Body of pancreas (tissue), 4 donors: ENCODE results near the gene CCL4. TPM values are rescaled to one million over a fixed set of nuclear protein-coding genes. Genes with fewer than 3 reads are reported as not detected.
"Not testable (repeated sequence)": the region's sequence is repeated elsewhere in the genome, so short reads cannot be mapped to it uniquely, and the experiment has no call there.

Experiments used
- ATAC-seq: fragments of 150-250 bp; one replicate; pipeline ENCODE4 v1.9.1; 2016
- DNase-seq, 4 donors: peaks; one replicate each; pipeline ENCODE4 v3.0.0-alpha.2; 2019
- H3K27ac ChIP-seq, 4 donors: fragments of 200-600 bp; sonication (generic); 1 replicate in 3 of 4; 2 replicates in 1 of 4; pipeline versions ENCODE4 v1.5.1 to v1.6.1; 2016 to 2019; ENCODE audit warnings: mild to moderate bottlenecking in 1 of 4, mixed read lengths in 1 of 4, moderate library complexity in 1 of 4
- H3K27me3 ChIP-seq, 2 donors: fragments of 200-600 bp; sonication (generic); one replicate each; pipeline ENCODE4 v1.6.0; 2016; ENCODE audit warnings: mild to moderate bottlenecking in 1 of 2
- H3K36me3 ChIP-seq, 2 donors: fragments of 200-600 bp; sonication (generic); replicated peaks in 1 of 2; 2 replicates each; pipeline ENCODE4 v1.5.1; 2016; ENCODE audit warnings: low read depth in 2 of 2; ENCODE audit not compliant: insufficient read depth in 1 of 2
- H3K4me1 ChIP-seq: fragments of 200-600 bp; sonication (generic); one replicate; pipeline ENCODE4 v1.6.0; 2016
- H3K4me3 ChIP-seq, 2 donors: fragments of 200-600 bp; sonication (generic); 1 replicate in 1 of 2; 2 replicates in 1 of 2; pipeline ENCODE4 v1.5.1; 2016 to 2019
- H3K9me3 ChIP-seq, 3 donors: fragments of 200-600 bp; sonication (generic); 1 replicate in 2 of 3; 2 replicates in 1 of 3; pipeline ENCODE4 v1.5.1; 2016
- CTCF ChIP-seq, 7 experiments: fragments of 450-650 bp in 4 of 7; fragments of 200-600 bp in 3 of 7; sonication (generic) in 3 of 7; IDR thresholded peaks; one replicate each; pipeline ENCODE4 v1.5.1; 2016 to 2019; ENCODE audit warnings: antibody characterized with exemption in 7 of 7
- POLR2A ChIP-seq, 3 donors: fragments of 450-650 bp; IDR thresholded peaks; one replicate each; pipeline ENCODE4 v1.6.1; 2016; ENCODE audit warnings: antibody characterized with exemption in 3 of 3, mild to moderate bottlenecking in 2 of 3
- WGBS, 2 donors: methylation state at CpG; one replicate each; pipeline ENCODE4 v1.1.5; 2017; 5-methylcytosine and 5-hydroxymethylcytosine counted together
- intact Hi-C: fragments of 100-400 bp; cut with DNase I; formaldehyde crosslinking; loops from one replicate; pipeline ENCODE4 v1.15.1; 2023
- total RNA-seq, 2 donors: library from RNA; depleted of rRNA; stranded (reverse); fragments of >200 nt; gene quantifications; one replicate each; pipeline ENCODE4 v1.1.0, GENCODE V29; 2016

The CCL4 gene
- total RNA-seq, 2 donors from 2014 or later, result not detected

- no peaks in the 10 kb centered on the region for H3K36me3 ChIP-seq
- no peak for TF ChIP-seq CTCF (IDR thresholded peaks at IDR 0.05)
- TF ChIP-seq POLR2A (IDR thresholded peaks at IDR 0.05), result no peak
- intact Hi-C loops, result loop anchor here (10.0 kb wide), 1 partner anchor 94 kb away; no protein-coding TSS in a partner anchor
- ATAC-seq (no peak), DNase-seq (no peak)
- no peak overlapping the region for H3K4me3 ChIP-seq
- no peaks in the 10 kb centered on the region for H3K4me1 ChIP-seq
- H3K27ac ChIP-seq, result no peak overlapping the region
- no peaks in the 10 kb centered on the region for H3K9me3 ChIP-seq
- no peaks in the 10 kb centered on the region for H3K27me3 ChIP-seq
Observed at GRCh38 chr17:36069136-36069535, 34.5 kb upstream of the CCL4 start.

- Histone ChIP-seq H3K27ac (no peak overlapping the region), H3K27me3 (no peaks in the 10 kb centered on the region), H3K9me3 (no peaks in the 10 kb centered on the region), H3K36me3 (no peaks in the 10 kb centered on the region), H3K4me1 (no peaks in the 10 kb centered on the region), H3K4me3 (no peak overlapping the region)
- TF ChIP-seq POLR2A (IDR thresholded peaks at IDR 0.05) (no peak), CTCF (IDR thresholded peaks at IDR 0.05) (no peak)
- WGBS, 2 donors, result 50 to 64% methylated on average over 2 to 3 of the region's 3 CpGs
- no peak for ATAC-seq
- intact Hi-C loops, result no loop called here
- no peak for DNase-seq
Observed at GRCh38 chr17:36070427-36070826, 33.2 kb upstream of the CCL4 start.

GRCh38 chr17:36071751-36072150 is 31.9 kb upstream of the CCL4 start:
- no peaks in the 10 kb centered on the region for H3K27me3 ChIP-seq
- no peak overlapping the region for H3K4me3 ChIP-seq
- DNase-seq (no peak), ATAC-seq (no peak)
- H3K9me3 ChIP-seq, result no peaks in the 10 kb centered on the region
- WGBS, 2 donors, result 55 to 67% methylated on average over 2 of the region's 2 CpGs
- intact Hi-C loops, result no loop called here
- TF ChIP-seq CTCF (IDR thresholded peaks at IDR 0.05), result no peak
- no peak for TF ChIP-seq POLR2A (IDR thresholded peaks at IDR 0.05)
- H3K4me1 ChIP-seq, result no peaks in the 10 kb centered on the region
- H3K27ac ChIP-seq, result no peak overlapping the region
- no peaks in the 10 kb centered on the region for H3K36me3 ChIP-seq

- DNase-seq, result peak; percentile 49 to 67 (median 58)
- Histone ChIP-seq H3K9me3 (no peaks in the 10 kb centered on the region), H3K4me3 (no peak overlapping the region), H3K36me3 (no peaks in the 10 kb centered on the region), H3K4me1 (no peaks in the 10 kb centered on the region), H3K27ac (no peak overlapping the region), H3K27me3 (no peaks in the 10 kb centered on the region)
- WGBS, 2 donors, result 23 to 24% methylated on average over 12 of the region's 12 CpGs
- intact Hi-C loops, result no loop called here
- peak; percentile 47 for ATAC-seq
- TF ChIP-seq CTCF (IDR thresholded peaks at IDR 0.05), result peak; percentile 55 to 74 (median 66)
- TF ChIP-seq POLR2A (IDR thresholded peaks at IDR 0.05), result no peak
Observed at GRCh38 chr17:36072431-36073121, 31.1 kb upstream of the CCL4 start.

- DNase-seq (no peak), ATAC-seq (no peak)
- no peaks in the 10 kb centered on the region for H3K9me3 ChIP-seq
- H3K27ac ChIP-seq, result no peak overlapping the region
- no peaks in the 10 kb centered on the region for H3K36me3 ChIP-seq
- H3K4me3 ChIP-seq, result no peak overlapping the region
- intact Hi-C loops, result no loop called here
- no peaks in the 10 kb centered on the region for H3K4me1 ChIP-seq
- TF ChIP-seq CTCF (IDR thresholded peaks at IDR 0.05) (no peak), POLR2A (IDR thresholded peaks at IDR 0.05) (no peak)
- 63 to 71% methylated on average over 1 of the region's 1 CpG for WGBS, 2 donors
- H3K27me3 ChIP-seq, result no peaks in the 10 kb centered on the region
Observed at GRCh38 chr17:36074365-36074764, 29.3 kb upstream of the CCL4 start.

GRCh38 chr17:36081681-36082471 is 21.8 kb upstream of the CCL4 start:
- 59 to 64% methylated on average over 4 to 5 of the region's 5 CpGs for WGBS, 2 donors
- not testable (repeated sequence) for DNase-seq

More at GRCh38 chr17:36081681-36082471, 21.8 kb upstream of the CCL4 start:
- intact Hi-C loops, H3K9me3 ChIP-seq, H3K4me3 ChIP-seq, H3K36me3 ChIP-seq, ATAC-seq, H3K4me1 ChIP-seq, H3K27me3 ChIP-seq, H3K27ac ChIP-seq: not testable (repeated sequence)
